VCaP (cell line): ENCODE results near the gene LY6G6F.

ENCODE experiments used
- H3K27ac ChIP-seq: fragments of 450-650 bp; 2 replicates; pipeline ENCODE4 v1.5.1; 2017
- CTCF ChIP-seq: fragments of 450-650 bp; conservative IDR thresholded peaks from 2 replicates; pipeline ENCODE4 v1.5.1; 2017; ENCODE audit warnings: mild to moderate bottlenecking, moderate library complexity

Gene LY6G6F

GRCh38 chr6:31727034-31727716 is 20.5 kb downstream of the LY6G6F start:
- no peak overlapping the region for H3K27ac ChIP-seq
- no peak for TF ChIP-seq CTCF

GRCh38 chr6:31727717-31728671 is 21.3 kb downstream of the LY6G6F start:
- TF ChIP-seq CTCF = no peak
- peak overlapping the region; percentile 77; the same call in 1 of the 2 replicates for H3K27ac ChIP-seq

- H3K27ac ChIP-seq = peak within 1 kb of the TSS; percentile 77
- TF ChIP-seq CTCF = no peak
Measured at GRCh38 chr6:31728767-31729514, 22.3 kb downstream of the LY6G6F start, which contains the start of gene DDAH2. DDAH2 (minus strand) TSS chr6:31729299; CDS start chr6:31729161, 138 bp downstream.

GRCh38 chr6:31729515-31729978 is 22.9 kb downstream of the LY6G6F start:
- peak; percentile 77 for TF ChIP-seq CTCF
- peak overlapping the region; percentile 77 for H3K27ac ChIP-seq

- H3K27ac ChIP-seq = peak overlapping the region; percentile 77
- no peak for TF ChIP-seq CTCF
Measured at GRCh38 chr6:31729979-31730630, 23.4 kb downstream of the LY6G6F start.

- no peak for TF ChIP-seq CTCF
- peak overlapping the region; percentile 77 for H3K27ac ChIP-seq
Measured at GRCh38 chr6:31730631-31731086, 24.0 kb downstream of the LY6G6F start.
